ENCODE measurements around the gene ARHGAP4. TPM values are rescaled to one million over a fixed set of nuclear protein-coding genes. Genes with fewer than 3 reads are reported as not detected.
A peak's percentile ranks its signal among the peaks of the same experiment; 100 is the strongest.

ARHGAP4 gene
- polyA plus RNA-seq, 3 donors: 51.5 to 508 (median 64.4) TPM

- Mint-ChIP-seq H3K4me1 (peaks cover 2% of the 10 kb centered on the region), H3K27me3 (ENCODE audit: low read depth in 3 of 3) (peaks cover 31 to 65% (median 65%) of the 10 kb centered on the region in 3 donors), H3K27ac (peak overlapping the region in 1 of 7 donors; percentile 74), H3K36me3 (no peaks in the 10 kb centered on the region), H3K4me3 (no peak overlapping the region), H3K9me3 (peaks cover 0 to 2% (median under 1%) of the 10 kb centered on the region in 7 donors)
- intact Hi-C loops (cut with micrococcal nuclease): no loop called here
- Histone ChIP-seq H3K79me2 (ENCODE audit: insufficient read depth, low read length) (no peaks in the 10 kb centered on the region), H3K27ac (ENCODE audit: low read depth in 1 of 2, low read length in 2 of 2) (no peak overlapping the region), H3K4me1 (ENCODE audit: control insufficient read depth in 1 of 2, insufficient read depth in 2 of 2, low read length in 2 of 2) (no peaks in the 10 kb centered on the region), H3K4me2 (replicated peaks; ENCODE audit: extremely low read depth, low read length, poor library complexity, severe bottlenecking) (no peak overlapping the region), H3K4me3 (replicated peaks in 1 of 3; ENCODE audit: low read depth in 2 of 3, low read length in 3 of 3) (no peak overlapping the region), H4K20me1 (ENCODE audit: insufficient read depth, low read length) (peaks cover 3% of the 10 kb centered on the region), H2AFZ (ENCODE audit: insufficient read depth, low read depth, low read length, poor library complexity, severe bottlenecking) (no peak overlapping the region), H3K9ac (ENCODE audit: insufficient read depth, low read length, poor library complexity, severe bottlenecking) (no peak overlapping the region), H3K27me3 (ENCODE audit: control insufficient read depth in 2 of 2, insufficient read depth in 2 of 2, low read length in 2 of 2) (peaks cover 4 to 24% of the 10 kb centered on the region in 2 donors), H3K36me3 (replicated peaks in 1 of 2; ENCODE audit: control insufficient read depth in 1 of 2, insufficient read depth in 2 of 2, low read length in 2 of 2) (no peaks in the 10 kb centered on the region), H3K9me3 (replicated peaks in 1 of 2; ENCODE audit: control insufficient read depth in 1 of 2, insufficient read depth in 1 of 2, low read length in 2 of 2) (peaks cover 0 to 4% of the 10 kb centered on the region in 2 donors)
- no peak for DNase-seq
- no peak for TF ChIP-seq CTCF (IDR thresholded peaks at IDR 0.05)
- WGBS (ENCODE audit: insufficient coverage): 93% methylated on average over 3 of the region's 8 CpGs
These were observed 48.3 kb downstream of the ARHGAP4 start for GRCh38 chrX:153877571-153878261.

GRCh38 chrX:153876112-153876491, 50.0 kb downstream of the ARHGAP4 start:
- peaks cover 4 to 13% of the 10 kb centered on the region in 2 donors for H3K27me3 ChIP-seq (ENCODE audit: control insufficient read depth in 2 of 2, insufficient read depth in 2 of 2, low read length in 2 of 2)
- H3K9me3 Mint-ChIP-seq: peaks cover 0 to 2% (median 1%) of the 10 kb centered on the region in 7 donors
- no peak overlapping the region for H3K9ac ChIP-seq (ENCODE audit: insufficient read depth, low read length, poor library complexity, severe bottlenecking)
- H3K4me3 ChIP-seq (replicated peaks in 1 of 3; ENCODE audit: low read depth in 2 of 3, low read length in 3 of 3): no peak overlapping the region
- intact Hi-C loops (cut with micrococcal nuclease): no loop called here
- H2AFZ ChIP-seq (ENCODE audit: insufficient read depth, low read depth, low read length, poor library complexity, severe bottlenecking): no peak overlapping the region
- H3K4me1 ChIP-seq (ENCODE audit: control insufficient read depth in 1 of 2, insufficient read depth in 2 of 2, low read length in 2 of 2): no peaks in the 10 kb centered on the region
- H3K4me2 ChIP-seq (replicated peaks; ENCODE audit: extremely low read depth, low read length, poor library complexity, severe bottlenecking): no peak overlapping the region
- H3K27ac ChIP-seq (ENCODE audit: low read depth in 1 of 2, low read length in 2 of 2): no peak overlapping the region
- peak overlapping the region in 1 of 7 donors; percentile 40 for H3K27ac Mint-ChIP-seq
- H3K9me3 ChIP-seq (replicated peaks in 1 of 2; ENCODE audit: control insufficient read depth in 1 of 2, insufficient read depth in 1 of 2, low read length in 2 of 2): peaks cover 0 to 4% of the 10 kb centered on the region in 2 donors
- H3K79me2 ChIP-seq (ENCODE audit: insufficient read depth, low read length): no peaks in the 10 kb centered on the region
- TF ChIP-seq CTCF (IDR thresholded peaks at IDR 0.05): no peak
- peaks cover 32 to 70% (median 60%) of the 10 kb centered on the region in 3 donors for H3K27me3 Mint-ChIP-seq (ENCODE audit: low read depth in 3 of 3)
- WGBS (ENCODE audit: insufficient coverage): no CpG with 5 or more reads among the region's 3 CpGs
- H3K4me3 Mint-ChIP-seq: peak overlapping the region in 1 of 2 donors; percentile 65
- DNase-seq: no peak
- H4K20me1 ChIP-seq (ENCODE audit: insufficient read depth, low read length): peaks cover 3% of the 10 kb centered on the region
- no peaks in the 10 kb centered on the region for H3K36me3 Mint-ChIP-seq
- H3K36me3 ChIP-seq (replicated peaks in 1 of 2; ENCODE audit: control insufficient read depth in 1 of 2, insufficient read depth in 2 of 2, low read length in 2 of 2): no peaks in the 10 kb centered on the region
- H3K4me1 Mint-ChIP-seq: peaks cover 2% of the 10 kb centered on the region
